Measurements from ENCODE around the gene RAB29. TPM values are rescaled to one million over a fixed set of nuclear protein-coding genes. Genes with fewer than 3 reads are reported as not detected.
A peak's percentile ranks its signal among the peaks of the same experiment; 100 is the strongest.

The RAB29 gene
- total and polyA plus RNA-seq, 9 of the 15 experiments (the other 6 are each of a cell fraction or from before 2014, with no cell fraction given), result 6.3 to 17.6 (median 8.0) TPM

- TF ChIP-seq SRSF7 (optimal IDR thresholded peaks at IDR 0.05; ENCODE audit: low read depth, low read length), result no peak
- no peak for TF ChIP-seq MCM2 (IDR thresholded peaks at IDR 0.05; ENCODE audit: low read depth)
- TF ChIP-seq MCM7 (IDR thresholded peaks at IDR 0.05), result no peak
- no peak for TF ChIP-seq ZNF407 (IDR thresholded peaks at IDR 0.05; ENCODE audit: low read depth)
- TF ChIP-seq ZBTB12 (CRISPR knock-in tag; IDR thresholded peaks at IDR 0.05), result no peak
- no peak for TF ChIP-seq ZNF23 (CRISPR knock-in tag; IDR thresholded peaks at IDR 0.05)
- no peak for TF ChIP-seq ZEB2 (IDR thresholded peaks at IDR 0.05)
- no peak; the same call in 1 of the 2 replicates for TF ChIP-seq TCF3 (CRISPR knock-in tag; IDR thresholded peaks at IDR 0.05)
- TF ChIP-seq RREB1 (CRISPR knock-in tag; IDR thresholded peaks at IDR 0.05), result 0 out of 2 replicates have a peak, but pooled peaks have one; percentile 31
- TF ChIP-seq PTRF (tag; IDR thresholded peaks at IDR 0.05), result no peak
- no peak for TF ChIP-seq HLTF (IDR thresholded peaks at IDR 0.05)
- TF ChIP-seq HDGF (IDR thresholded peaks at IDR 0.05), result no peak
- TF ChIP-seq HDAC8 (tag; IDR thresholded peaks at IDR 0.05), result no peak
Measured at GRCh38 chr1:205749234-205750137, 25.8 kb downstream of the RAB29 start (continued).

Data from K562 (cell line).